Measurements from ENCODE around the gene RFX4. TPM values are rescaled to one million over a fixed set of nuclear protein-coding genes. Genes with fewer than 3 reads are reported as not detected.

RFX4 gene
- total RNA-seq, 1 donor from 2014 or later, result not detected

- Mint-ChIP-seq H3K4me3 (ENCODE audit: low read depth) (no peak overlapping the region), H3K4me1 (ENCODE audit: low read depth) (peaks cover 10% of the 10 kb centered on the region), H3K27me3 (no peaks in the 10 kb centered on the region), H3K9me3 (ENCODE audit: low read depth) (no peaks in the 10 kb centered on the region), H3K36me3 (ENCODE audit: insufficient read depth) (peaks cover 13% of the 10 kb centered on the region), H3K27ac (no peak overlapping the region)
- TF ChIP-seq CTCF (IDR thresholded peaks at IDR 0.05; ENCODE audit: unreplicated experiment), result no peak
- no peak for DNase-seq (ENCODE audit: low spot score, unreplicated experiment)
Measured at GRCh38 chr12:106783515-106783914, 200.7 kb downstream of the RFX4 start.

GRCh38 chr12:106790020-106790419 is 207.2 kb downstream of the RFX4 start:
- peaks cover 1% of the 10 kb centered on the region for H3K4me1 Mint-ChIP-seq (ENCODE audit: low read depth)
- peaks cover 36% of the 10 kb centered on the region for H3K36me3 Mint-ChIP-seq (ENCODE audit: insufficient read depth)
- H3K27me3 Mint-ChIP-seq, result no peaks in the 10 kb centered on the region
- no peak for DNase-seq (ENCODE audit: low spot score, unreplicated experiment)
- TF ChIP-seq CTCF (IDR thresholded peaks at IDR 0.05; ENCODE audit: unreplicated experiment), result peak; percentile 30
- H3K27ac Mint-ChIP-seq, result no peak overlapping the region
- no peaks in the 10 kb centered on the region for H3K9me3 Mint-ChIP-seq (ENCODE audit: low read depth)
- no peak overlapping the region for H3K4me3 Mint-ChIP-seq (ENCODE audit: low read depth)

GRCh38 chr12:106791531-106791930 is 208.7 kb downstream of the RFX4 start:
- H3K4me3 Mint-ChIP-seq (ENCODE audit: low read depth), result no peak overlapping the region
- no peak for DNase-seq (ENCODE audit: low spot score, unreplicated experiment)
- peaks cover 1% of the 10 kb centered on the region for H3K4me1 Mint-ChIP-seq (ENCODE audit: low read depth)
- H3K27ac Mint-ChIP-seq, result no peak overlapping the region
- H3K27me3 Mint-ChIP-seq, result no peaks in the 10 kb centered on the region
- peaks cover 33% of the 10 kb centered on the region for H3K36me3 Mint-ChIP-seq (ENCODE audit: insufficient read depth)
- H3K9me3 Mint-ChIP-seq (ENCODE audit: low read depth), result no peaks in the 10 kb centered on the region
- no peak for TF ChIP-seq CTCF (IDR thresholded peaks at IDR 0.05; ENCODE audit: unreplicated experiment)

- no peaks in the 10 kb centered on the region for H3K9me3 Mint-ChIP-seq (ENCODE audit: low read depth)
- H3K36me3 Mint-ChIP-seq (ENCODE audit: insufficient read depth), result peaks cover 23% of the 10 kb centered on the region
- no peak overlapping the region for H3K4me3 Mint-ChIP-seq (ENCODE audit: low read depth)
- no peak for TF ChIP-seq CTCF (IDR thresholded peaks at IDR 0.05; ENCODE audit: unreplicated experiment)
- no peaks in the 10 kb centered on the region for H3K27me3 Mint-ChIP-seq
- H3K4me1 Mint-ChIP-seq (ENCODE audit: low read depth), result peaks cover 1% of the 10 kb centered on the region
- DNase-seq (ENCODE audit: low spot score, unreplicated experiment), result no peak
- H3K27ac Mint-ChIP-seq, result no peak overlapping the region
Measured at GRCh38 chr12:106794369-106794768, 211.6 kb downstream of the RFX4 start.

GRCh38 chr12:106801167-106801708 is 218.4 kb downstream of the RFX4 start:
- Mint-ChIP-seq H3K27me3 (no peaks in the 10 kb centered on the region), H3K4me3 (ENCODE audit: low read depth) (no peak overlapping the region), H3K36me3 (ENCODE audit: insufficient read depth) (peaks cover 10% of the 10 kb centered on the region), H3K27ac (no peak overlapping the region), H3K9me3 (ENCODE audit: low read depth) (no peaks in the 10 kb centered on the region), H3K4me1 (ENCODE audit: low read depth) (no peaks in the 10 kb centered on the region)
- DNase-seq (ENCODE audit: low spot score, unreplicated experiment), result no peak
- no peak for TF ChIP-seq CTCF (IDR thresholded peaks at IDR 0.05; ENCODE audit: unreplicated experiment)

Measured in progenitor cell of endocrine pancreas (in vitro differentiated cells).